Endothelial cell of umbilical vein (primary cell): ENCODE data around the gene STARD6.
"Not testable (repeated sequence)": the region's sequence is repeated elsewhere in the genome, so short reads cannot be mapped to it uniquely, and the experiment has no call there.

Experiments used
- POLR2A ChIP-seq: IDR thresholded peaks from 2 replicates; pipeline ENCODE4 v1.6.1; 2012; ENCODE audit warnings: low read depth, mild to moderate bottlenecking, control low read depth, low read length
- TF ChIP-seq, protein P1 (sequence below), 2 donors: IDR thresholded peaks; 1 replicate in 1 of 2; 2 replicates in 1 of 2; pipeline ENCODE4 v1.5.1; 2011; ENCODE audit warnings: low read length in 2 of 2, mild to moderate bottlenecking in 2 of 2, moderate library complexity in 2 of 2, control low read depth in 1 of 2, inconsistent platforms in 1 of 2, low read depth in 1 of 2; ENCODE audit not compliant: insufficient read depth in 1 of 2; ENCODE audit errors: extremely low read depth in 1 of 2

DNA sequence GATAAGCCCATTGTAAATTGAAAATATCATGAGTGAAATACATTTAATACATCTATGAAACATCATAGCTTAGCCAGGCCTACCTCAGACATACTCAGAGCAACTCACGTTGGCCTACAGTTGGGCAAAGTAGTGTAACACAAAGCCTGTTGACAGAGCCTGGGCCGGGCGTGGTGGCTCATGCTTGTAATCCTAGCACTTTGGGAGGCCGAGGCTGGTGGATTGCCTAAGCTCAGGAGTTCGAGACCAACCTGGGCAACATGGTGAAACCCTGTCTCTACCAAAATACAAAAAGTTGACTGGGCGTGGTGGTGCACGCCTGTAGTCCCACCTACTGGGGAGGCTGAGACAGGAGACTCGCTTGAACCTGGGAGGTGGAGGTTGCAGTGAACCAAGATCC, 58.7 kb downstream of the STARD6 start:
- TF ChIP-seq POLR2A = not testable (repeated sequence)
- TF ChIP-seq, protein P1, sequence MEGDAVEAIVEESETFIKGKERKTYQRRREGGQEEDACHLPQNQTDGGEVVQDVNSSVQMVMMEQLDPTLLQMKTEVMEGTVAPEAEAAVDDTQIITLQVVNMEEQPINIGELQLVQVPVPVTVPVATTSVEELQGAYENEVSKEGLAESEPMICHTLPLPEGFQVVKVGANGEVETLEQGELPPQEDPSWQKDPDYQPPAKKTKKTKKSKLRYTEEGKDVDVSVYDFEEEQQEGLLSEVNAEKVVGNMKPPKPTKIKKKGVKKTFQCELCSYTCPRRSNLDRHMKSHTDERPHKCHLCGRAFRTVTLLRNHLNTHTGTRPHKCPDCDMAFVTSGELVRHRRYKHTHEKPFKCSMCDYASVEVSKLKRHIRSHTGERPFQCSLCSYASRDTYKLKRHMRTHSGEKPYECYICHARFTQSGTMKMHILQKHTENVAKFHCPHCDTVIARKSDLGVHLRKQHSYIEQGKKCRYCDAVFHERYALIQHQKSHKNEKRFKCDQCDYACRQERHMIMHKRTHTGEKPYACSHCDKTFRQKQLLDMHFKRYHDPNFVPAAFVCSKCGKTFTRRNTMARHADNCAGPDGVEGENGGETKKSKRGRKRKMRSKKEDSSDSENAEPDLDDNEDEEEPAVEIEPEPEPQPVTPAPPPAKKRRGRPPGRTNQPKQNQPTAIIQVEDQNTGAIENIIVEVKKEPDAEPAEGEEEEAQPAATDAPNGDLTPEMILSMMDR (IDR thresholded peaks at IDR 0.05; ENCODE audit: extremely low read depth in 1 of 2, insufficient read depth in 1 of 2, low read depth in 1 of 2, low read length in 2 of 2) = not testable (repeated sequence)
